Endothelial cell of umbilical vein (primary cell): ENCODE measurements around the gene MYADM. TPM values are rescaled to one million over a fixed set of nuclear protein-coding genes. Genes with fewer than 3 reads are reported as not detected.

Source experiments
- BruUV-seq: library from RNA; stranded (reverse); fragments of 400-500 nt; replicated peaks from 2 replicates; lab custom pipeline; 2021; lab: Mats Ljungman, UMichigan
- CTCF ChIA-PET: fragments of 300-600, 350-600 bp; sonication (Branson Sonifier 250); formaldehyde crosslinking; loops from one replicate; lab custom pipeline; 2021; ENCODE audit warnings: antibody characterized with exemption, inconsistent platforms; lab: Charles Lee
- POLR2A ChIA-PET: fragments of 300-600, 350-600 bp; sonication (Branson Sonifier 250); formaldehyde crosslinking; loops from one replicate; lab custom pipeline; 2021; ENCODE audit warnings: antibody characterized with exemption, inconsistent platforms; lab: Charles Lee
- DNase-seq: peaks from one replicate; pipeline ENCODE4 v3.0.0-alpha.2; 2011; ENCODE audit warnings: low read depth, low spot score
- FAIRE-seq: peaks from 2 replicates; lab custom pipeline; 2011; peaks lifted over from hg19 to GRCh38; lab: Jason Lieb, UNC
- H2AFZ ChIP-seq: 2 replicates; pipeline ENCODE4 v1.6.0; 2012; ENCODE audit warnings: low read depth, low read length, control low read depth, inconsistent platforms
- H3K27ac ChIP-seq: 2 replicates; pipeline ENCODE4 v1.5.1; 2011; ENCODE audit warnings: low read depth, mild to moderate bottlenecking, control low read depth, low read length, moderate library complexity; ENCODE audit not compliant: insufficient read depth
- H3K27me3 ChIP-seq, 2 experiments: 2 replicates each; pipeline versions ENCODE4 v1.6.0 to v1.6.1; 2011; ENCODE audit warnings: low read length in 2 of 2, mixed read lengths in 1 of 2; ENCODE audit not compliant: control insufficient read depth in 2 of 2, insufficient read depth in 2 of 2
- H3K36me3 ChIP-seq, 2 experiments: 2 replicates in 1 of 2; 3 replicates in 1 of 2; pipeline ENCODE4 v1.5.1; 2011; ENCODE audit warnings: low read length in 2 of 2, mild to moderate bottlenecking in 1 of 2, moderate library complexity in 1 of 2; ENCODE audit not compliant: control insufficient read depth in 2 of 2, insufficient read depth in 2 of 2; ENCODE audit errors: extremely low read depth in 1 of 2
- H3K4me1 ChIP-seq: 3 replicates; pipeline ENCODE4 v1.5.1; 2011; ENCODE audit warnings: mild to moderate bottlenecking, low read length; ENCODE audit not compliant: control insufficient read depth, insufficient read depth; ENCODE audit errors: extremely low read depth
- H3K4me2 ChIP-seq: 2 replicates; pipeline ENCODE4 v1.6.1; 2011; ENCODE audit warnings: low read length, control low read depth, mixed read lengths; ENCODE audit not compliant: insufficient read depth
- H3K4me3 ChIP-seq, 3 experiments: fragments of 200-600 bp in 1 of 3; sonication (generic), shearing (Covaris generic) in 1 of 3; replicated peaks in 1 of 3; 2 replicates each; pipeline ENCODE4 v1.5.1; 2011 to 2016; ENCODE audit warnings: control low read depth in 3 of 3, low read length in 3 of 3, mild to moderate bottlenecking in 2 of 3, inconsistent platforms in 1 of 3, low read depth in 1 of 3, moderate library complexity in 1 of 3; ENCODE audit not compliant: insufficient read depth in 1 of 3
- H3K79me2 ChIP-seq: 2 replicates; pipeline ENCODE4 v1.6.0; 2012; ENCODE audit warnings: low read length, inconsistent platforms; ENCODE audit not compliant: control insufficient read depth, insufficient read depth
- H3K9ac ChIP-seq: replicated peaks from 2 replicates; pipeline ENCODE3; 2011; ENCODE audit warnings: low read length, control low read depth; ENCODE audit not compliant: insufficient read depth; ENCODE audit errors: extremely low read depth
- H3K9me1 ChIP-seq: replicated peaks from 3 replicates; pipeline ENCODE4 v1.6.0; 2011; ENCODE audit warnings: mild to moderate bottlenecking, low read length; ENCODE audit not compliant: control insufficient read depth, insufficient read depth; ENCODE audit errors: extremely low read depth
- H3K9me3 ChIP-seq: replicated peaks from 2 replicates; pipeline ENCODE4 v1.5.1; 2012; ENCODE audit warnings: low read length, inconsistent platforms; ENCODE audit not compliant: control insufficient read depth, insufficient read depth
- H4K20me1 ChIP-seq: replicated peaks from 2 replicates; pipeline ENCODE3; 2011; ENCODE audit warnings: mild to moderate bottlenecking, low read length; ENCODE audit not compliant: control insufficient read depth, insufficient read depth; ENCODE audit errors: extremely low read depth
- CTCF ChIP-seq, 2 donors: IDR thresholded peaks; 1 replicate in 1 of 2; 2 replicates in 1 of 2; pipeline ENCODE4 v1.5.1; 2011; ENCODE audit warnings: low read length in 2 of 2, mild to moderate bottlenecking in 2 of 2, moderate library complexity in 2 of 2, control low read depth in 1 of 2, inconsistent platforms in 1 of 2, low read depth in 1 of 2; ENCODE audit not compliant: insufficient read depth in 1 of 2; ENCODE audit errors: extremely low read depth in 1 of 2
- EZH2 ChIP-seq: IDR thresholded peaks from 2 replicates; pipeline ENCODE4 v1.6.1; 2012; ENCODE audit warnings: borderline replicate concordance, low read depth, mild to moderate bottlenecking, moderate library complexity, low read length, inconsistent platforms; ENCODE audit not compliant: severe bottlenecking
- FOS ChIP-seq: IDR thresholded peaks from 2 replicates; pipeline ENCODE4 v1.6.1; 2011; ENCODE audit warnings: mild to moderate bottlenecking, low read length, moderate library complexity, borderline replicate concordance; ENCODE audit not compliant: insufficient read depth
- GATA2 ChIP-seq: IDR thresholded peaks from 2 replicates; pipeline ENCODE4 v1.7.0; 2011; ENCODE audit warnings: low read depth, mild to moderate bottlenecking, moderate library complexity, mixed read lengths, low read length; ENCODE audit not compliant: insufficient read length, insufficient read depth
- JUN ChIP-seq: IDR thresholded peaks from 2 replicates; pipeline ENCODE4 v1.6.1; 2011; ENCODE audit warnings: borderline replicate concordance, low read depth; ENCODE audit not compliant: insufficient read length, insufficient read depth
- MAX ChIP-seq: IDR thresholded peaks from 2 replicates; pipeline ENCODE4 v1.6.1; 2011; ENCODE audit not compliant: insufficient read depth, insufficient read length
- MYC ChIP-seq: IDR thresholded peaks from one replicate; pipeline ENCODE4 v1.6.1; 2011; ENCODE audit warnings: mild to moderate bottlenecking, low read depth, low read length
- POLR2A ChIP-seq: IDR thresholded peaks from 2 replicates; pipeline ENCODE4 v1.6.1; 2012; ENCODE audit warnings: low read depth, mild to moderate bottlenecking, control low read depth, low read length
- POLR2AphosphoS5 ChIP-seq: IDR thresholded peaks from 2 replicates; pipeline ENCODE4 v1.6.1; 2012; ENCODE audit warnings: low read depth, mild to moderate bottlenecking, control low read depth, low read length, moderate library complexity; ENCODE audit not compliant: insufficient read depth
- dilution Hi-C: fragments of 300-500 bp; cut with MboI; formaldehyde crosslinking; loops from one replicate; pipeline ENCODE4 v1.15.0; 2019; ENCODE audit warnings: low sequenced_read_pairs; ENCODE audit not compliant: extremely low pct_ligation_motif_present
- intact Hi-C: fragments of 100-400 bp; cut with micrococcal nuclease; formaldehyde crosslinking; loops from one replicate; pipeline ENCODE4 v1.10.0; 2022
- polyA plus RNA-seq, 4 experiments: library from polyadenylated mRNA; depleted of rRNA in 3 of 4; stranded (reverse) in 3 of 4; unstranded in 1 of 4; fragments of >200 nt; gene quantifications; 2 replicates each; pipeline versions ENCODE4 v1.2.1 to v1.2.3, GENCODE V29; 2011 to 2012; ENCODE audit warnings: missing spikeins in 1 of 4
- total RNA-seq: library from RNA; stranded (reverse); gene quantifications from 2 replicates; pipeline ENCODE4 v1.2.3, GENCODE V29; 2021

MYADM gene
- total and polyA plus RNA-seq, 2 donors (not counting 3 experiments of a cell fraction or from before 2014, with no cell fraction given) = 100 to 133 TPM

- Histone ChIP-seq H3K27me3 (no peaks in the 10 kb centered on the region), H4K20me1 (no peaks in the 10 kb centered on the region), H3K4me1 (peaks cover 22% of the 10 kb centered on the region), H3K4me2 (no peak overlapping the region), H3K9me3 (no peaks in the 10 kb centered on the region), H2AFZ (no peak overlapping the region), H3K27ac (no peak overlapping the region), H3K79me2 (no peaks in the 10 kb centered on the region), H3K9me1 (no peaks in the 10 kb centered on the region), H3K9ac (no peak overlapping the region), H3K4me3 (no peak overlapping the region), H3K36me3 (no peaks in the 10 kb centered on the region)
- CTCF ChIA-PET = interaction anchor here (1.2 to 3.2 kb wide), 3 partner anchors 9 to 182 kb away, joined by 3 to 31 read pairs (median 16); no protein-coding TSS in a partner anchor
- intact Hi-C loops (no loop called here), dilution Hi-C loops (no loop called here)
- FAIRE-seq (no peak), DNase-seq (no peak)
- BruUV-seq = no TSS peak
- TF ChIP-seq EZH2 (no peak), JUN (no peak), FOS (no peak), GATA2 (no peak), MAX (no peak), POLR2AphosphoS5 (no peak), POLR2A (no peak), CTCF (IDR thresholded peaks at IDR 0.05; ENCODE audit: extremely low read depth in 1 of 2, insufficient read depth in 1 of 2, low read depth in 1 of 2, low read length in 2 of 2) (no peak), MYC (no peak)
- POLR2A ChIA-PET = no interaction called here
Measured at GRCh38 chr19:53847555-53847954, 20.1 kb upstream of the MYADM start.
